ENCODE measurements around the gene DLX1. TPM values are rescaled to one million over a fixed set of nuclear protein-coding genes. Genes with fewer than 3 reads are reported as not detected.

The DLX1 gene
- total RNA-seq, 2 experiments from 2014 or later = not detected

DNA sequence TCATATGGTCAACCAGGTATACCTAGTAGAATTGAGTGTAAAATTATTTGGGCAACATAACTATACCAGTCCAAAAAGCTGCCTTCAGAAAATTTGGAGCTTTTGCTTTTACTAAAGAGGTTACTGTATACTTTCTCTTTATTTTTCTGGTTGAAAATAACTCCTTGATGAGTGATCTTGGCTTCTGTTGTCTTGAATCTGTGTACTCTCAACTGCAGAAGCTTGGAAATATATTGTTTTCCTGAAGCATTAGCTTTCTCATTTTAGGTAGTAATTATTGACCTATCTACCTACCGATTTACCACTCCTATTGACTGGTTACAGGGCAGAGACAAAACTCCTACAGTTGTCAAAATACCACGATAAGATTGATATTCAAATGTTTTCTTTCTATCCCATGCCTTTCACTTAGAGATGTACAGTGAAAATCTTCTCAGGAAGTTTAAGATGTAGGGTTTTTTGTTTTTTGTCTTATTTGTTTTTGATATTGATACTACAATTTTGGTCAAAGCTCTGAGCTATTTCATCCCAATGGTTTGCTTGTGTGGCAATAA is 35.7 kb upstream of the DLX1 start:
- TF ChIP-seq, protein P1, sequence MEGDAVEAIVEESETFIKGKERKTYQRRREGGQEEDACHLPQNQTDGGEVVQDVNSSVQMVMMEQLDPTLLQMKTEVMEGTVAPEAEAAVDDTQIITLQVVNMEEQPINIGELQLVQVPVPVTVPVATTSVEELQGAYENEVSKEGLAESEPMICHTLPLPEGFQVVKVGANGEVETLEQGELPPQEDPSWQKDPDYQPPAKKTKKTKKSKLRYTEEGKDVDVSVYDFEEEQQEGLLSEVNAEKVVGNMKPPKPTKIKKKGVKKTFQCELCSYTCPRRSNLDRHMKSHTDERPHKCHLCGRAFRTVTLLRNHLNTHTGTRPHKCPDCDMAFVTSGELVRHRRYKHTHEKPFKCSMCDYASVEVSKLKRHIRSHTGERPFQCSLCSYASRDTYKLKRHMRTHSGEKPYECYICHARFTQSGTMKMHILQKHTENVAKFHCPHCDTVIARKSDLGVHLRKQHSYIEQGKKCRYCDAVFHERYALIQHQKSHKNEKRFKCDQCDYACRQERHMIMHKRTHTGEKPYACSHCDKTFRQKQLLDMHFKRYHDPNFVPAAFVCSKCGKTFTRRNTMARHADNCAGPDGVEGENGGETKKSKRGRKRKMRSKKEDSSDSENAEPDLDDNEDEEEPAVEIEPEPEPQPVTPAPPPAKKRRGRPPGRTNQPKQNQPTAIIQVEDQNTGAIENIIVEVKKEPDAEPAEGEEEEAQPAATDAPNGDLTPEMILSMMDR (IDR thresholded peaks at IDR 0.05) = no peak

DNA sequence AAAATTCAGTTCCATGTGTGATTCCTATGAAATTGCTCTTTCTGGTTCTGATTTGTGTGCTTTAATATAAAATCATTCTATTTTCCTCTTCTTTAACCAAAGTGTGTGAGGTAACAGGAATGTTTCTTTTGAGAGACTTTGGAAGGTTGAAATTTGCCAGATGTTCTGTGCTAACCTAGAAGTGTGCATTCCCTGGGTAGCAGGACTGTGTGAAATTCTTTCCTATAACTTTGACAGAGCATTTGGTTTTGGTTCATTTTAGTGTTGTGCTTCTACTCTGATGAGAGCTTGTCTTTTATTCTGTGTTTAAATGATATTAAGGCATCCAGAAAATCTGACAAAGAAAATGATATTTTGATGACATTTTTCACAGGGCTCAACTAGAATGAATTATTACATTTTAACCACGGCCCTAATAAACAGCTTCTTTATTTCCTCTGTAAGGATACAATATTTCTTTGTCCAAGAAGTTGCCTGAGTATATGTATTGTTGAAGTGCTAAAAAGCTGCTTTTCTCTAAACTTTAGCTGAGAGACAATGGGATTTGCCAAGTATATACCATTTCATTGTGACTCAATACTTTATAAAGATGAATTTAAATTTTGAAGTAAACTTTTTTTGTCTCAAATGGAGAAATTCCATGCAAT is 34.7 kb upstream of the DLX1 start:
- Mint-ChIP-seq H3K4me3 (no peak overlapping the region), H3K27ac (no peak overlapping the region), H3K4me1 (ENCODE audit: low read depth) (no peaks in the 10 kb centered on the region), H3K36me3 (ENCODE audit: low read depth) (no peaks in the 10 kb centered on the region), H3K27me3 (no peaks in the 10 kb centered on the region), H3K9me3 (no peaks in the 10 kb centered on the region)
- Histone ChIP-seq H3K9me3 (ENCODE audit: control insufficient read depth in 1 of 2, insufficient read depth in 1 of 2, low read length in 2 of 2) (no peaks in the 10 kb centered on the region), H3K27me3 (ENCODE audit: control insufficient read depth in 1 of 2, insufficient read depth in 2 of 2, low read length in 2 of 2) (no peaks in the 10 kb centered on the region), H3K4me1 (ENCODE audit: insufficient read depth, low read length) (no peaks in the 10 kb centered on the region), H3K4me3 (ENCODE audit: low read length) (no peak overlapping the region), H3K27ac (ENCODE audit: low read depth in 1 of 2, low read length in 2 of 2) (no peak overlapping the region), H3K36me3 (ENCODE audit: insufficient read depth, low read length) (no peaks in the 10 kb centered on the region)
- no peak for DNase-seq
- intact Hi-C loops (cut with DNase I, micrococcal nuclease) = no loop called here
- ATAC-seq (ENCODE audit: poor library complexity) = no peak
- CTCF ChIA-PET = no interaction called here
- TF ChIP-seq, protein P1 (IDR thresholded peaks at IDR 0.05) = no peak
- POLR2A ChIA-PET = no interaction called here

More for the DNA sequence above, 35.7 kb upstream of the DLX1 start:
- Mint-ChIP-seq H3K4me3 (no peak overlapping the region), H3K4me1 (ENCODE audit: low read depth) (no peaks in the 10 kb centered on the region), H3K36me3 (ENCODE audit: low read depth) (no peaks in the 10 kb centered on the region), H3K27me3 (no peaks in the 10 kb centered on the region), H3K27ac (no peak overlapping the region), H3K9me3 (no peaks in the 10 kb centered on the region)
- no peaks in the 10 kb centered on the region for H3K4me1 ChIP-seq (ENCODE audit: insufficient read depth, low read length)
- no peaks in the 10 kb centered on the region for H3K27me3 ChIP-seq (ENCODE audit: control insufficient read depth in 1 of 2, insufficient read depth in 2 of 2, low read length in 2 of 2)
- ChIA-PET POLR2A (no interaction called here), CTCF (no interaction called here)
- DNase-seq (no peak), ATAC-seq (ENCODE audit: poor library complexity) (no peak)
- intact Hi-C loops (cut with DNase I, micrococcal nuclease) = no loop called here
- H3K27ac ChIP-seq (ENCODE audit: low read depth in 1 of 2, low read length in 2 of 2) = no peak overlapping the region
- no peak overlapping the region for H3K4me3 ChIP-seq (ENCODE audit: low read length)
- H3K9me3 ChIP-seq (ENCODE audit: control insufficient read depth in 1 of 2, insufficient read depth in 1 of 2, low read length in 2 of 2) = no peaks in the 10 kb centered on the region
- H3K36me3 ChIP-seq (ENCODE audit: insufficient read depth, low read length) = no peaks in the 10 kb centered on the region

DNA sequence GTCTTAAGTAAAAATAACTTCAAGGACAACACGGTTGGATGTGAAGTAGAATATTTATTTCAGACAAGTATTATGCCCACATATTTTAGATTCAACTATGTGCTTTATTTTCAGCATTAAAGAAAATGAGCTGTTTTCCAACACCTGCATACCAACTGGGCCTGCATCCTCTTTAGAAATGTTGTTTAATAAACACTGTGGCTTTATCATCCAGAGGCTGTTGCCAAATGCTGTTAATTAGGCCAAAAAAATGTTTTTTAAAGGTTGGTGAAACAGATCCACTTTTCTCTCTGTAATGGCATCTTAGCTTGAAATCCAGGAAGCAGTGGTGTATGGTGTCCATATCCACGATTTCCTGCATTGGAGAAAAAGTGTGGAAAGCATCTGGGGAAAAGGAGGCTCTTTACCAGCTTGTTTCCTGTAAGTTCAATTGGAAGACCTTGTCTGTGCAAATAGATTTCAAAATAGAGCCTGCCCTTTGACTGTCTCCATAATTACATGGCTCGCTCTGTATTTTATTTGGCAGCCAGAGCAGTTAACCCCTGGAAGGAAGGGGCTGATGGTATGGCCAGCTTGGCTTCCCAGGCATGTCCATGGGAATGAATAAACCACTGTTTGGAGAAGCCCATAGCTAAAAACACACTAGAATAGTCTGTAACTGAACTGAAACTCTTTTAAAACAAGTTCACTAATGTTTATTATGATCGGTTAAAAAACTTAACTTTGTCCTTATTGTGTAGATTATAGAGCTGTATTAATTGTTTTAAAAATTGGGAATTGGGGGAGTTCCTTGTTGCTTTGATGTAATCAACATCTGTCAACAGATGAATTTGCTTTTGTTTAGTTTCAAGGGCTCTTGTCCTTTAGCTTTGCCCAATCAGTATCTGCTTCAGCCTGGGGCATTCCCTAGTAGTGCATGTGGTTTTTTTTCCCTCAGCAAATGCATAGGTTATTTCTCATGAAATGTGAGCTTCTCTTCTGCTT is 33.0 kb upstream of the DLX1 start:
- H3K4me3 ChIP-seq (ENCODE audit: low read length) = no peak overlapping the region
- H3K27me3 Mint-ChIP-seq = no peaks in the 10 kb centered on the region
- no peaks in the 10 kb centered on the region for H3K36me3 ChIP-seq (ENCODE audit: insufficient read depth, low read length)
- no peaks in the 10 kb centered on the region for H3K9me3 ChIP-seq (ENCODE audit: control insufficient read depth in 1 of 2, insufficient read depth in 1 of 2, low read length in 2 of 2)
- no peak for DNase-seq
- no peak overlapping the region for H3K27ac ChIP-seq (ENCODE audit: low read depth in 1 of 2, low read length in 2 of 2)
- H3K4me1 Mint-ChIP-seq (ENCODE audit: low read depth) = no peaks in the 10 kb centered on the region
- no peak for ATAC-seq (ENCODE audit: poor library complexity)
- H3K9me3 Mint-ChIP-seq = no peaks in the 10 kb centered on the region
- H3K4me1 ChIP-seq (ENCODE audit: insufficient read depth, low read length) = no peaks in the 10 kb centered on the region
- no peak overlapping the region for H3K27ac Mint-ChIP-seq
- POLR2A ChIA-PET = no interaction called here
- no peaks in the 10 kb centered on the region for H3K36me3 Mint-ChIP-seq (ENCODE audit: low read depth)
- TF ChIP-seq, protein P1 (IDR thresholded peaks at IDR 0.05) = no peak
- CTCF ChIA-PET = no interaction called here
- H3K27me3 ChIP-seq (ENCODE audit: control insufficient read depth in 1 of 2, insufficient read depth in 2 of 2, low read length in 2 of 2) = no peaks in the 10 kb centered on the region
- H3K4me3 Mint-ChIP-seq = no peak overlapping the region
- intact Hi-C loops (cut with DNase I, micrococcal nuclease) = no loop called here

Measured in CD4-positive, alpha-beta T cell (primary cell).